Pons (tissue), 1 donor: ENCODE results near the gene ELAVL1.
"Not testable (repeated sequence)": the region's sequence is repeated elsewhere in the genome, so short reads cannot be mapped to it uniquely, and the experiment has no call there.

Experiments used
- DNase-seq: peaks from one replicate; pipeline ENCODE4 v3.0.0-alpha.2; 2016; ENCODE audit warnings: low spot score

Gene ELAVL1

DNA sequence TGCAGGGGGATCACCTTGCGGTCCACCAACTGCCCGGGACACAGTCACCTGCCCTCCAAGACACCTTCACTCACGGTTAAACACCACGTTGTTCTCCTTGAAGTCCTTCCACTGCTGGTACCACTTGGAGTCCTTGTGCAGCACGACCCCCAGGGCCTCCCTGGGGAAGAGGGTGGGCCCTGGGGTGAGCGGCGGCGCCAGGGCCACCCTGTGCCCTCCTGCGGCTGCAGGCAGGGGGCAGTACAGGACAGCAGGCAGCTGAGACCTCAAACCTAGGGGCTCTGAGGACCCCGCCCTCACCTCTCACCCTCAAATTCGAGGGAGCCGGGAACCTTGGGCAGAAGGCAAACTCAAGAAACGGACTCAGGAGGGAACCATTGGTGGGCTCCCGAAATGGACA lies 72.0 kb downstream of the ELAVL1 start:
- no peak for DNase-seq

- DNase-seq: no peak
Measured at GRCh38 chr19:7932930-7933300, 72.5 kb downstream of the ELAVL1 start.

DNA sequence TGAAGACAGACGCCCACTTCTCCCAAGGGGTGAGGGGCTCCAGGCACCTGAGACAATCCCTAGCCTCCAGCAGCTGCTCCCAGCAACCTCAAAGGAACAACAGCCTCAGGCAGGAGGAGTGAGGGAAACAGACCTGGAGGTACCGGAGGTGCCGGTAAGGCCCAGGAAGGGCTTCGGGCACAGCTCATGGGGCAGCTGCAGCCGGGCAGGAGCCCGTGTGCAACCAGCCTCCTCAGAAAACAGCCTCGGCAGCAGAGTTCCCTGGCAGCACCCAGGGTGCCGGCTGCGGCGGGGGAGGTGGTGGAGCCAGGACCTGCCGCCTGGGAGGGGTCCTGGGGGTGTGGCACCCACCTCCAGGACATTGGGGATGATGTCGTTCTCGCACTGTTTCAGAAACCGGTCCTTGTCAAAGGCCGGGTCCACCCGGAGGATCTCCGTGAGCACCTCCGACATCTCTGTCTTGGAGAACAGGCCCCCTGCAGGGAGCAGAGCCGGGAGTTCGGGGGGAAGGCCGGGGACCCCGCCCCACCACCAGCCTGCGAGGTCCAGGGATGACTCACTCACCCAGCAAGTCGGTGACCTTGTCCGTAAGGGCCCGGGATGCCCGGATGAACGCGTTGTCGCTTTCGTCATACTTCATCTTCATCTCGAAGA lies 73.0 kb downstream of the ELAVL1 start:
- DNase-seq: no peak

- DNase-seq: no peak
Measured at GRCh38 chr19:7931221-7932061, 74.0 kb downstream of the ELAVL1 start.

DNA sequence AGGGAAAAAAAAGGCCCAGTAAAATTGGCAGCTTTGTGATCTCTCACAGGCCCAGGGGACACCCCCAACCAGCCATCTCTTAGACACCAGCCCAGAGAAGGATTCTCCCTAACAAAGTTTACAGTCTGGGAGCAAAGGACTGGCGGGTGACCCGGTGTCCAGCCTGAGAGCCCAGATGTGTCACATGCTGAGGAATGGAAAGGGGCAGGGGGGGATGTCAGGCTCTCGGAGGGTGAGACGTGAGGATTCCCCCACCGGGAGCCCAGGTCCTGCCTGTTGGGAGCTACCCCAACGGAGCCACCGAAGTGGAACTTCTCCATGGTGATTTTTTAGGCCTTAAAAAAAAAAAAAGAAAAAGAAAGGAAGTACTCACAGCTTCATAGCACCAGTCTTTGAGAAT lies 74.7 kb downstream of the ELAVL1 start:
- DNase-seq: no peak

GRCh38 chr19:7930030-7930429 lies 75.4 kb downstream of the ELAVL1 start:
- DNase-seq: not testable (repeated sequence)

DNA sequence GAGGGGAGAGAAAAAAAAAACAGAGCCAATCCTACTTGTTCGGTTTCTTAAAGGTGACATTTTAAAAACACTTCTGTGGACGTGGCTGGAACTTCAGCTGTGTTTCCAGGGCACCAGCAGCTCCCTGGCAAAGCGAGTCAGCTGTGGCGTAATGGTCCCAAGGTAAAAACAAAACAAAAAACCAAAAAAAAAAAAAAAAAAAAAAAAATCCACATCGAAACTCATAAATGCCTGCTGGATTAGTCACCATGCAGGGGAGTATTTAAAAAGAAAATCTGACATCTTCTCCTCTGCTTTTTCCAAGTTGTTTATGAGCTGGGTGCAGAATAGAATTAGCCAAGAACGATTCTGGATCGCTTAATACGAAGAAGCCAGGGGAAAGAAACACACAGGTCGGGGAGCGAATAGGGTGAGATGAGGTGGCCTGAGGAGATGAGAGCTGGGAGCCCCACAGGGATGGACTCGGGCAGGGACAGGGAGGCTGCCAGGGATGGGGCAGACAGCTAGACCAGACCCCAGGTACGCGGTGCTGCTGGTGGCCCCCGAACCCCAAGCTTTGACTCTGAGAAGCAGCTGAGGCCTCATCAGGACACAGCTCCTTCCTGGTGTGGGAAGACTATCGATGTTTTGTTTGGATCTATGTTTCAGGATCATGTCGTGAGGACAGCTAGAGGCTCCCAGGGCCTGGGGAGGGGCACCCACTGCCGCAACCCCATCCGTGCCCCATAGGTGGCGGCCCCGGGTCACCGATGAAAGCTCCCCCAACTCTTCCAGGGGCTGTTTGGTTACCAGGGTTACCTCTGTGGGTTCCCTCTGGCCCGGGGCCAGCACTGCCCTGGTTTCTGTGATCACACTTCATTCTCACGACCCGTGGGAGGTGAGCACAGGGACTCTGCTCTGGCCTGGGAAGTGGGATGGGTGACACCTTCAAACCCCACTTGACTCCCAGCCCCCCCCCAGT lies 76.4 kb downstream of the ELAVL1 start:
- DNase-seq: no peak

- no peak for DNase-seq
Measured at GRCh38 chr19:7928334-7928706, 77.1 kb downstream of the ELAVL1 start.

DNA sequence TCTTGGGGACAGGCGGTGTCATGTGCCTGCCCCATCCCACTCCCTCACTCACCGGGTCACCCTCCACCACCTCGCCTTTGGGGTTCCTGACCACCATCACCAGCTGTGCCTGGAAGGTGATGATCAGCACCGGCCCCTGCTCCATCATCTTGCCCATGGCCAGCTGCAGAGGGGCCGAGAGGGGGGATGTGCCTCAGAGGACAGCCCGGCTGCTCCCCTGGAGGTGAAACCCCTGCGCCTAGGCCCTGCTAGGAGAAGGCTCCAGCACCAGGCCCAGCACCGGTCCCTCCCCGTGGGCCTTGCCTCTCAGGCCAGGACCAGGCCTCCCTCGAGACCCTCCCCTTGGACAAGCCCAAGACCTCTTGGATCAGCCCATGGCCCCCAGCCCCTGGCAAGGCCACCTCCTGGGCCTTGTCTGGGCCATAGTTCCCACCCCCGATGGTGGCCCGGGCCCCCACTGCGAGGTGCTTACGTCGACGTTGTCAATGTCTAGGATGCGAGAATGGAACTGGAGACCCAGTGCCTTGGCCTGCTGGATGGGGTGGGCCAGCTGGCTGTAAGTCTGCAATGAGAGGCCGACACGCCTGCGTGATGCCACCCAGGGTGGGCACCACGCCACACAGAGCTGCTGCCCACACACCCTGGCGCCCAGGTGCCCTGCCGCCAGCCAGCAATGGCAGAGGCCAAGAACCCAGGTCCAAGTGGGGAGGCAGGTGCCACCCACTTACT lies 77.7 kb downstream of the ELAVL1 start:
- DNase-seq: no peak

DNA sequence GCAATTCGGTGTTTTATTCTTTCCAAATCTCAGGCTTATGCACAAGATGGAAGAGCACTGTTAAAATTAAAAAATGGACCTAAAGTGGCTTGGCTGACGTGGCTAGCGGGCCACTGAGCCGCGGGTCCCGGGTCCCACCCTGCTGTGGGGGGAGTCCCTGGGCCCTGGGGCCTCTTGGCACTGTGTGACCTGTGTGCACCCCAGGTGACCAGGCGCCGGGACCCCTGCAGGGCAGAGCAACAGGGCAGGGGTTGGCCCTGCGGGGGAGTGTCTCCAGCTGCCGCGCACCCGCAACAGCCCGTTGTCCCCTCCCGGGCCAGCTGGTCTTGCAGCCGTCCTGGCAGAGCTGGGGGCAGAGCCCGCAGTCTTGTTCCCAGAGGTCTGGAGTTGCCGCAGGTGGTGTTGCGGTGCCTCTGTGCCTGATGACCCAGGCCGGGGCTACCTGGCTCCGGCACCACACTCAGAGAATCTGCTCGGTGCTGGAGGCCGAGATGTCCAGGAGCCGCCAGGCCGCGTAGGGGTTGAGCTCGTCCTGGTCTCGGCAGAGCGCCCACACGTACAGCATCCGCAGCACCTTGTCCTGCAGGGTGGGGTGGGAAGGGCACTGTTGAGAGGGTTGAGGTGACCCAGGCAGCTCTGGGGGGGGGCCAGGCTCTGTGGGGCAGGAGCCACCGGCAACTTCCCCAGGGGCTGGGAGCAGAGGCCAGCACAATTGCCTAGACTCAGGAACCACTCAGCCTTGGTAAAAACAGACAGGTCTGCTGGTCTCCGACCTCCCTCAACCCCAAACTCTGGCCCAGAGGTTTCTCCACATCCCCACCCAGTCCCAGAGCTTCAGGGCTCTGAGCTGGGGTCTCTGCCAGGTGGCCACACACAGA lies 78.5 kb downstream of the ELAVL1 start:
- DNase-seq: no peak

DNA sequence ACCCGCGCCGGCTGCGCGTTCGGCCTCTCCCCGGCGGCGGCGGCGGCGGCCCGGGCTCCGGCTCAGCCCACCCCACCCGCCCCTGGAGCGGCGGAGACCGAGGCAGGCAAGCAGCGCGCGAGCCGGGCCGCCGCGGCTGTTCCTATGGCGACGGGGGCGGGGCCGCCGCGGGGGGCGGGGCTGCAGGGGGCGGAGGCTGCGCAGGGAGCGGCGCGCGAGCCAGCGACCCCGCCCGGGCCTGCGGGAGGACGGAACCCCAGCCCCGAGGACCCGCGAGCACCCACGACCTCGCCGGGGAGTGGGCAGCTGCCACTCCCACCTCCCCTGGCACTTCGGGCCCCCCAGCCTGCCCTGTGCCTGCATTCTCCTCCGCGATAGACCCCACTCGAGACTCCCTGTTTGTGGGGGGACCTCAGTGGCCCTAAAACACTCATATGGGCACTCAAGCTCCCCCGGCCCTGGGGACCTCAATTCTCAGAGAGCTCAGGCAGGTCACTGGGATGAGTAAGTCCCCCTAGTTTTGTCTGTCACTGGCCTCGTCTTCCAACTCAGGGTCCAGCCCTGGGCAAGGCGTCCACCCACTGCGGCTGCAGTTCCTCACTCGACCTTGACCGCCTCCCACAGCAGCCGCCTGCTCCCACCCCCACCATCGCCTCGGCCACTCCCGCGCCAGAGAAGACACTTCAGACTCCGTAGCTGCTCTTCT lies 79.3 kb downstream of the ELAVL1 start, which contains the start of gene CTXN1:
Gene CTXN1, minus strand, starts transcription at position 115 of the 706 bp plus-strand sequence. CDS start 597 bp downstream, outside the sequence.
- DNase-seq: no peak

DNA sequence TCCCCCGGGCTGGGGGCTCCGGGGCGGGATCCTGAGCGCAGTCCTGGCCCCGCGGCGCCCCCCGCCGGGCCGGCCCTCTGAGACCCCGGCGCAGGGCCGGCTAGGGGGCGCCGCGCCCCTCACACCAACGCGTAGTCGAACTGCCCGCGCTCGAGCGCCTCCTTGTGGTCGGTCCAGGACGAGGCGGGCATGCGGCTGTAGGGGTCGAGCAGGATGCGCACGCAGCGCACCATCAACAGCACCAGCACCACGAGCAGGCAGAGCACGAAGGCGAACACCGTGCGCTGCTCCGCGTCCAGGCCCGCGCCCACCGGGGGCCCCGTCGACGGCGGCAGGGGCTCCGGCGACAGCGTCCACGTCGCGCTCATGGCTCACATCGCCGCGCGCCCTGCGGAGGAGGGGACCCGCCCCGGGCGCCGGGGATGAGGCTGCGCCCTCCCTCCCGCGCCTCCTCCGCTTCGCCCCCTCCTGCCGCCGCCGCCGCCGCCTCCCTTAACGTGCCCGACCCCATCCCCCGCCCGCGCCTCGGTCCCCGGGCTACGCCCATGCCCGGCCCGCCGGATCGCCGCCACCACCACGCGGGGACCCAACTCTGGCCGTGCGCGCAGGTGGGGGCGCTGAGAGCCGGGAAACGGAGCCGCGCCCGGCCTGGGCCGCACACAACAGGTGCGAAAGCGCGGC lies 80.1 kb downstream of the ELAVL1 start:
- DNase-seq: no peak

GRCh38 chr19:7924651-7925170 lies 80.7 kb downstream of the ELAVL1 start:
- no peak for DNase-seq

- no peak for DNase-seq
Measured at GRCh38 chr19:7924241-7924640, 81.2 kb downstream of the ELAVL1 start.

- DNase-seq: no peak
Measured at GRCh38 chr19:7923295-7924191, 81.9 kb downstream of the ELAVL1 start.

DNA sequence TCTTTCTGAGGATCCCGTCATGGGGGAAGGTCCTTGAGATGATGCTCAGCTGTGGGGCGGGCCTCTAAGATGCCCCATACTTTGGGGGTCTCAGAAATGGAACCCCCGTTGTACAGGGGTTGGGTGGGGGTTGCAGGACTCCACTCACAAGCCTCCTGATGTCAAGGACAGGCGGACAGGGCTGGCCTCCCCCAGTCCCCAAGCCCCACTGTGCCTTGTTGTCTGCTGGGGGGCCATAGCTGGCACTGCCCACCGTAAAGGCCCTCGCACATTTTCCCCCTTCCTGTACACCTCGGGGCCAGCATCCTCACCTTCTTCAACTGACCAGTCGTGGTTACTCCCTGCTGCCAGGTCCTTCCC lies 82.6 kb downstream of the ELAVL1 start:
- DNase-seq: no peak

DNA sequence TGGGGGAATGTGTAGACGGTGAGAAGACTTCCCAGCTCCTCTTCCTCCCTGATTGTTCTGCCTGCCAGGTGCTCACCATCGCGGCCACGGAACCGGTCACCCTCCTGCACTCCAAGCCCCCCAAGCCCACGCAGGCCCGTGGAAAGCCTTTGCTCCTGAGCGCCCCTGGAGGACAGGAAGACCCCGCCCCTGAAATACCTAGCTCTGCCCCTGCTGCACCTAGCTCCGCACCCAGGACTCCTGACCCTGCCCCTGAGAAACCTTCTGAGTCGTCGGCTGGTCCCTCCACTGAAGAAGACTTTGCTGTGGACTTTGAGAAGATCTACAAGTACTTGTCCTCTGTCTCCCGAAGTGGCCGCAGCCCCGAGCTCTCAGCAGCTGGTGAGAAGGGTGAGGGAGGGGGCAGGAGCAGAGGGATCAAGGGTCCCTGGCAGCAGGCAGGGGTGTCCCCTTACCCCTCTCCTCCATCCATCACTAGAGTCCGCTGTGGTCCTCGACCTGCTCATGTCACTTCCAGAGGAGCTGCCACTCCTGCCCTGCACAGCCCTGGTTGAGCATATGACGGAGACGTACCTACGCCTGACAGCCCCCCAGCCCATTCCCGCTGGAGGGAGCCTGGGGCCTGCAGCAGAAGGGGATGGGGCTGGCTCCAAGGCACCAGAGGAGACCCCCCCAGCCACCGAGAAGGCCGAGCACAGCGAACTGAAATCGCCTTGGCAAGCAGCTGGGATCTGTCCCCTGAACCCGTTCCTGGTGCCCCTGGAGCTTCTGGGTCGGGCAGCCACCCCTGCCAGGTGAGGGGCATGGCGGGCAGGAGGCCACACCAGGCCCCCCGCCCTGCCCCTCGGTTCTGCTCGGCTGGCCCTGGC lies 83.2 kb downstream of the ELAVL1 start:
- DNase-seq: no peak
